Measurements from ENCODE around the gene RPL41. TPM values are rescaled to one million over a fixed set of nuclear protein-coding genes. Genes with fewer than 3 reads are reported as not detected.

RPL41 gene
- total and polyA plus RNA-seq, 10 of the 15 experiments (the other 5 are each of a cell fraction or from before 2014, with no cell fraction given), result 4,144 to 19,112 (median 8,004) TPM

DNA sequence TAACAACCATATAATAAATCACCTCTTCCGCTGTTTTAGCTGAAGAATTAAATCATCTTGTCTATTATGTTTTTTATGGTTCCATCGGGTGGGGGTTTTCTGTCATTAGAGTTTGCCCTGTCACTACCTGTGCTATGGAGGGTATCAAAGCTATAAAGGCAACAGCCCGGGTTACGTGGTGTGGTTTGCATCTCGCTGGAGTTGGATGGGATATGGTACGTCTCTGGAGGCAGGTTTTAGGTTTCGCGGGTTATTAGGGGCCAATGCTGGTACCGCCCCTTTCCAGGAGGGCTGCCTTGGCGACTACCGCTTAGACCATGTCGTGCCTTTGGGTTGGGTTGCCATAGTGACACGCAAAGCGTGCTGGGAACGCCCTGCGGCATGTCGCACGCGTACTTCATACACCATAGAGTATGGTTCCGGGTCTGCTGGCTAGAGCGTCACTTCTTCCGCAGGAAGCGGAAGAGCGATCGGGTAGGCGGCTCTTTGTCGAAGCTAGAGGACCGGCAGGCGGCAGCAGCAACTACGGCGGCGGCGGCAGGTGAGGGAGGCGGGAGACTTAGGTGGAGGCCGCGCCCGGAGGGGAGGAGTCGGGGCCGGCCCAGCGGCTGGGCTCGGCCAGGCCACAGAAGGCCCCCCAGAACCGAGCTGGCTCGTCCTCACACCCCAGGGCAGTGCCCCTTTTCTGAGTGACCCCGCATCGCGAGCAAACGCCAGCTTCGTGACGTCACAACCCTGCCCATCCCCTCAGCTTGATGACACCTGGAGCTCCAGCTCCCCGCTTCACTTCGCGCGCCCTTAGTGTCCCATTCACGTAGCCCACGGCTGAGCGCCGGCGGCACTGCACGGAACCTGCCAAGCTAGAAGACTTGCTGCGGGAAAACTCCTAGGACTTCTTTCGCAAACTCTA is 1.6 kb downstream of the RPL41 start, which contains the start of gene ZC3H10 (continued):
- TF ChIP-seq EZH2 (IDR thresholded peaks at IDR 0.05; ENCODE audit: borderline replicate concordance, control insufficient read depth, low read depth, low read length) (no peak), SMAD1 (IDR thresholded peaks at IDR 0.05; ENCODE audit: low read depth, partially characterized antibody) (peak; percentile 73), GATAD2B (conservative IDR thresholded peaks at IDR 0.05; ENCODE audit: low read depth) (peak; percentile 70), ZNF384 (IDR thresholded peaks at IDR 0.05; ENCODE audit: borderline replicate concordance, low read depth, low read length) (no peak), SIN3A (IDR thresholded peaks at IDR 0.05; ENCODE audit: low read depth, low read length) (peak; percentile 94), MEF2A (IDR thresholded peaks at IDR 0.05; ENCODE audit: insufficient read depth, low read depth, low read length) (peak; percentile 84), BRCA1 (IDR thresholded peaks at IDR 0.05; ENCODE audit: low read depth, low read length) (0 out of 2 replicates have a peak, but pooled peaks have one; percentile 18), HDGF (IDR thresholded peaks at IDR 0.05) (peak; percentile 93), NR2C2 (IDR thresholded peaks at IDR 0.05; ENCODE audit: borderline replicate concordance, control insufficient read depth, insufficient read length, low read depth) (peak; percentile 41), MXI1 (IDR thresholded peaks at IDR 0.05; ENCODE audit: low read depth, low read length) (peak; percentile 99), NFYB (IDR thresholded peaks at IDR 0.05; ENCODE audit: insufficient read depth, low read depth, low read length) (no peak), ZSCAN29 (IDR thresholded peaks at IDR 0.05) (no peak), POU2F2 (IDR thresholded peaks at IDR 0.05; ENCODE audit: borderline replicate concordance, low read depth, low read length) (peak; percentile 99)
- TF ChIP-seq, protein P1, sequence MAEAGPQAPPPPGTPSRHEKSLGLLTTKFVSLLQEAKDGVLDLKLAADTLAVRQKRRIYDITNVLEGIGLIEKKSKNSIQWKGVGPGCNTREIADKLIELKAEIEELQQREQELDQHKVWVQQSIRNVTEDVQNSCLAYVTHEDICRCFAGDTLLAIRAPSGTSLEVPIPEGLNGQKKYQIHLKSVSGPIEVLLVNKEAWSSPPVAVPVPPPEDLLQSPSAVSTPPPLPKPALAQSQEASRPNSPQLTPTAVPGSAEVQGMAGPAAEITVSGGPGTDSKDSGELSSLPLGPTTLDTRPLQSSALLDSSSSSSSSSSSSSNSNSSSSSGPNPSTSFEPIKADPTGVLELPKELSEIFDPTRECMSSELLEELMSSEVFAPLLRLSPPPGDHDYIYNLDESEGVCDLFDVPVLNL (IDR thresholded peaks at IDR 0.05; ENCODE audit: low read depth, low read length), result peak; percentile 84
- TF ChIP-seq, protein P2, sequence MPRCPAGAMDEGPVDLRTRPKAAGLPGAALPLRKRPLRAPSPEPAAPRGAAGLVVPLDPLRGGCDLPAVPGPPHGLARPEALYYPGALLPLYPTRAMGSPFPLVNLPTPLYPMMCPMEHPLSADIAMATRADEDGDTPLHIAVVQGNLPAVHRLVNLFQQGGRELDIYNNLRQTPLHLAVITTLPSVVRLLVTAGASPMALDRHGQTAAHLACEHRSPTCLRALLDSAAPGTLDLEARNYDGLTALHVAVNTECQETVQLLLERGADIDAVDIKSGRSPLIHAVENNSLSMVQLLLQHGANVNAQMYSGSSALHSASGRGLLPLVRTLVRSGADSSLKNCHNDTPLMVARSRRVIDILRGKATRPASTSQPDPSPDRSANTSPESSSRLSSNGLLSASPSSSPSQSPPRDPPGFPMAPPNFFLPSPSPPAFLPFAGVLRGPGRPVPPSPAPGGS (IDR thresholded peaks at IDR 0.05; ENCODE audit: borderline replicate concordance, insufficient read depth, low read depth, low read length, poor library complexity, severe bottlenecking), result peak; percentile 86
- TF ChIP-seq, protein P3, sequence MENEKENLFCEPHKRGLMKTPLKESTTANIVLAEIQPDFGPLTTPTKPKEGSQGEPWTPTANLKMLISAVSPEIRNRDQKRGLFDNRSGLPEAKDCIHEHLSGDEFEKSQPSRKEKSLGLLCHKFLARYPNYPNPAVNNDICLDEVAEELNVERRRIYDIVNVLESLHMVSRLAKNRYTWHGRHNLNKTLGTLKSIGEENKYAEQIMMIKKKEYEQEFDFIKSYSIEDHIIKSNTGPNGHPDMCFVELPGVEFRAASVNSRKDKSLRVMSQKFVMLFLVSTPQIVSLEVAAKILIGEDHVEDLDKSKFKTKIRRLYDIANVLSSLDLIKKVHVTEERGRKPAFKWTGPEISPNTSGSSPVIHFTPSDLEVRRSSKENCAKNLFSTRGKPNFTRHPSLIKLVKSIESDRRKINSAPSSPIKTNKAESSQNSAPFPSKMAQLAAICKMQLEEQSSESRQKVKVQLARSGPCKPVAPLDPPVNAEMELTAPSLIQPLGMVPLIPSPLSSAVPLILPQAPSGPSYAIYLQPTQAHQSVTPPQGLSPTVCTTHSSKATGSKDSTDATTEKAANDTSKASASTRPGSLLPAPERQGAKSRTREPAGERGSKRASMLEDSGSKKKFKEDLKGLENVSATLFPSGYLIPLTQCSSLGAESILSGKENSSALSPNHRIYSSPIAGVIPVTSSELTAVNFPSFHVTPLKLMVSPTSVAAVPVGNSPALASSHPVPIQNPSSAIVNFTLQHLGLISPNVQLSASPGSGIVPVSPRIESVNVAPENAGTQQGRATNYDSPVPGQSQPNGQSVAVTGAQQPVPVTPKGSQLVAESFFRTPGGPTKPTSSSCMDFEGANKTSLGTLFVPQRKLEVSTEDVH (IDR thresholded peaks at IDR 0.05; ENCODE audit: low read depth, partially characterized antibody), result peak; percentile 95
- TF ChIP-seq, protein P4, sequence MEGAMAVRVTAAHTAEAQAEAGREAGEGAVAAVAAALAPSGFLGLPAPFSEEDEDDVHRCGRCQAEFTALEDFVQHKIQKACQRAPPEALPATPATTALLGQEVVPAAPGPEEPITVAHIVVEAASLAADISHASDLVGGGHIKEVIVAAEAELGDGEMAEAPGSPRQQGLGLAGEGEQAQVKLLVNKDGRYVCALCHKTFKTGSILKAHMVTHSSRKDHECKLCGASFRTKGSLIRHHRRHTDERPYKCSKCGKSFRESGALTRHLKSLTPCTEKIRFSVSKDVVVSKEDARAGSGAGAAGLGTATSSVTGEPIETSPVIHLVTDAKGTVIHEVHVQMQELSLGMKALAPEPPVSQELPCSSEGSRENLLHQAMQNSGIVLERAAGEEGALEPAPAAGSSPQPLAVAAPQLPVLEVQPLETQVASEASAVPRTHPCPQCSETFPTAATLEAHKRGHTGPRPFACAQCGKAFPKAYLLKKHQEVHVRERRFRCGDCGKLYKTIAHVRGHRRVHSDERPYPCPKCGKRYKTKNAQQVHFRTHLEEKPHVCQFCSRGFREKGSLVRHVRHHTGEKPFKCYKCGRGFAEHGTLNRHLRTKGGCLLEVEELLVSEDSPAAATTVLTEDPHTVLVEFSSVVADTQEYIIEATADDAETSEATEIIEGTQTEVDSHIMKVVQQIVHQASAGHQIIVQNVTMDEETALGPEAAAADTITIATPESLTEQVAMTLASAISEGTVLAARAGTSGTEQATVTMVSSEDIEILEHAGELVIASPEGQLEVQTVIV (IDR thresholded peaks at IDR 0.05; ENCODE audit: borderline replicate concordance, partially characterized antibody), result peak; percentile 98
- TF ChIP-seq, protein P5, sequence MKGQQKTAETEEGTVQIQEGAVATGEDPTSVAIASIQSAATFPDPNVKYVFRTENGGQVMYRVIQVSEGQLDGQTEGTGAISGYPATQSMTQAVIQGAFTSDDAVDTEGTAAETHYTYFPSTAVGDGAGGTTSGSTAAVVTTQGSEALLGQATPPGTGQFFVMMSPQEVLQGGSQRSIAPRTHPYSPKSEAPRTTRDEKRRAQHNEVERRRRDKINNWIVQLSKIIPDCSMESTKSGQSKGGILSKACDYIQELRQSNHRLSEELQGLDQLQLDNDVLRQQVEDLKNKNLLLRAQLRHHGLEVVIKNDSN (IDR thresholded peaks at IDR 0.05; ENCODE audit: borderline replicate concordance, extremely low read length, insufficient read depth, low read depth, low read length), result no peak
